Esophagus muscularis mucosa (tissue), 3 donors: ENCODE results near the gene SLC26A2.

Experiments used
- CTCF ChIP-seq, 3 experiments: fragments of 200-600 bp in 2 of 3; fragments of 450-650 bp in 1 of 3; sonication (generic) in 2 of 3; IDR thresholded peaks; one replicate each; pipeline ENCODE4 v1.5.1; 2017 to 2019; ENCODE audit warnings: antibody characterized with exemption in 3 of 3, mild to moderate bottlenecking in 2 of 3, moderate library complexity in 1 of 3
- POLR2AphosphoS5 ChIP-seq, 2 donors: sonication (generic); formaldehyde crosslinking; IDR thresholded peaks; one replicate each; pipeline ENCODE4 v1.6.1; 2017; ENCODE audit warnings: antibody characterized with exemption in 2 of 2

GRCh38 chr5:150016537-150016936, 56.0 kb downstream of the SLC26A2 start:
- TF ChIP-seq CTCF (IDR thresholded peaks at IDR 0.05) (no peak), POLR2AphosphoS5 (IDR thresholded peaks at IDR 0.05) (no peak)
